ENCODE data around the gene RPS6KA3. TPM values are rescaled to one million over a fixed set of nuclear protein-coding genes. Genes with fewer than 3 reads are reported as not detected.

RPS6KA3 gene
- total RNA-seq, 1 experiment from 2014 or later: 14.6 TPM

DNA sequence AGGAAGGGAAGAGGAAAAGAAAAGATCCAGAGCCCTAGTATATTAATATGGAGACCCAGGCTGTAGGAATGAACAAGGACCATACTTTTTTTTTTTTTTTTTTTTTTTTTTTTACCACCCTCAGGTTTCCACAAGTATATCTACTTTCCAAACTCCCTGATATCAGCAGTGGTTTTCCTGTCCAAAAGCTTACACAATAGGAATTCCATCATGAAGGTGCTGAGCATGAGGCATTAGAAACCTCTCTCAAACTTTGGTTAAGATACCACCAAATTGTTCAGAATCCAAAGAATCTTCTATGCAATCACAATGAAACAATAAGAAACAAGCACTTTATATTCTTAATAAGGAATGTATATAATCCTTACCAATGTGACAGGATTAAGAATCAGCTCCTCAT, 26.5 kb downstream of the RPS6KA3 start (continued):
- TF ChIP-seq ZNF532 (CRISPR knock-in tag; IDR thresholded peaks at IDR 0.05; ENCODE audit: borderline replicate concordance) (no peak), CREB1 (CRISPR knock-in tag; IDR thresholded peaks at IDR 0.05) (no peak)
- TF ChIP-seq, protein P1, sequence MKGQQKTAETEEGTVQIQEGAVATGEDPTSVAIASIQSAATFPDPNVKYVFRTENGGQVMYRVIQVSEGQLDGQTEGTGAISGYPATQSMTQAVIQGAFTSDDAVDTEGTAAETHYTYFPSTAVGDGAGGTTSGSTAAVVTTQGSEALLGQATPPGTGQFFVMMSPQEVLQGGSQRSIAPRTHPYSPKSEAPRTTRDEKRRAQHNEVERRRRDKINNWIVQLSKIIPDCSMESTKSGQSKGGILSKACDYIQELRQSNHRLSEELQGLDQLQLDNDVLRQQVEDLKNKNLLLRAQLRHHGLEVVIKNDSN (CRISPR knock-in tag; IDR thresholded peaks at IDR 0.05): no peak

- Mint-ChIP-seq H3K27me3 (ENCODE audit: low read depth) (no peaks in the 10 kb centered on the region; the same call in 1 of the 2 replicates), H3K4me1 (peaks cover 4% of the 10 kb centered on the region; the same call in 1 of the 2 replicates), H3K27ac (no peak overlapping the region), H3K36me3 (peaks cover 25% of the 10 kb centered on the region), H3K4me3 (no peak overlapping the region), H3K9me3 (peaks cover 12% of the 10 kb centered on the region)
- POLR2A ChIA-PET: no interaction called here
- TF ChIP-seq ELF4 (CRISPR knock-in tag; IDR thresholded peaks at IDR 0.05; ENCODE audit: low read depth) (no peak), GRHL2 (CRISPR knock-in tag; IDR thresholded peaks at IDR 0.05; ENCODE audit: insufficient replicate concordance, severe bottlenecking) (no peak), ATF1 (CRISPR knock-in tag; IDR thresholded peaks at IDR 0.05) (no peak), GTF2I (CRISPR knock-in tag; conservative IDR thresholded peaks at IDR 0.05) (no peak), ATF6 (CRISPR knock-in tag; IDR thresholded peaks at IDR 0.05) (no peak), ZNF232 (CRISPR knock-in tag; IDR thresholded peaks at IDR 0.05) (no peak), CTCF (IDR thresholded peaks at IDR 0.05) (no peak), TP53 (CRISPR knock-in tag; IDR thresholded peaks at IDR 0.05) (no peak), ZNF263 (CRISPR knock-in tag; IDR thresholded peaks at IDR 0.05; ENCODE audit: low read depth) (no peak), KAT7 (CRISPR knock-in tag; IDR thresholded peaks at IDR 0.05; ENCODE audit: borderline replicate concordance) (no peak), OVOL2 (CRISPR knock-in tag; IDR thresholded peaks at IDR 0.05; ENCODE audit: borderline replicate concordance) (no peak), CBFB (CRISPR knock-in tag; IDR thresholded peaks at IDR 0.05; ENCODE audit: low read depth) (no peak), ZNF138 (CRISPR knock-in tag; conservative IDR thresholded peaks at IDR 0.05) (no peak), JUN (CRISPR knock-in tag; IDR thresholded peaks at IDR 0.05) (no peak), NFE2L1 (CRISPR knock-in tag; IDR thresholded peaks at IDR 0.05) (no peak)
- TF ChIP-seq, protein P1 (CRISPR knock-in tag; IDR thresholded peaks at IDR 0.05): no peak
- TF ChIP-seq, protein P2, sequence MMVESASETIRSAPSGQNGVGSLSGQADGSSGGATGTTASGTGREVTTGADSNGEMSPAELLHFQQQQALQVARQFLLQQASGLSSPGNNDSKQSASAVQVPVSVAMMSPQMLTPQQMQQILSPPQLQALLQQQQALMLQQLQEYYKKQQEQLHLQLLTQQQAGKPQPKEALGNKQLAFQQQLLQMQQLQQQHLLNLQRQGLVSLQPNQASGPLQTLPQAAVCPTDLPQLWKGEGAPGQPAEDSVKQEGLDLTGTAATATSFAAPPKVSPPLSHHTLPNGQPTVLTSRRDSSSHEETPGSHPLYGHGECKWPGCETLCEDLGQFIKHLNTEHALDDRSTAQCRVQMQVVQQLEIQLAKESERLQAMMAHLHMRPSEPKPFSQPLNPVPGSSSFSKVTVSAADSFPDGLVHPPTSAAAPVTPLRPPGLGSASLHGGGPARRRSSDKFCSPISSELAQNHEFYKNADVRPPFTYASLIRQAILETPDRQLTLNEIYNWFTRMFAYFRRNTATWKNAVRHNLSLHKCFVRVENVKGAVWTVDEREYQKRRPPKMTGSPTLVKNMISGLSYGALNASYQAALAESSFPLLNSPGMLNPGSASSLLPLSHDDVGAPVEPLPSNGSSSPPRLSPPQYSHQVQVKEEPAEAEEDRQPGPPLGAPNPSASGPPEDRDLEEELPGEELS (CRISPR knock-in tag; IDR thresholded peaks at IDR 0.05): no peak
- TF ChIP-seq, protein P3, sequence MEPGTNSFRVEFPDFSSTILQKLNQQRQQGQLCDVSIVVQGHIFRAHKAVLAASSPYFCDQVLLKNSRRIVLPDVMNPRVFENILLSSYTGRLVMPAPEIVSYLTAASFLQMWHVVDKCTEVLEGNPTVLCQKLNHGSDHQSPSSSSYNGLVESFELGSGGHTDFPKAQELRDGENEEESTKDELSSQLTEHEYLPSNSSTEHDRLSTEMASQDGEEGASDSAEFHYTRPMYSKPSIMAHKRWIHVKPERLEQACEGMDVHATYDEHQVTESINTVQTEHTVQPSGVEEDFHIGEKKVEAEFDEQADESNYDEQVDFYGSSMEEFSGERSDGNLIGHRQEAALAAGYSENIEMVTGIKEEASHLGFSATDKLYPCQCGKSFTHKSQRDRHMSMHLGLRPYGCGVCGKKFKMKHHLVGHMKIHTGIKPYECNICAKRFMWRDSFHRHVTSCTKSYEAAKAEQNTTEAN (CRISPR knock-in tag; IDR thresholded peaks at IDR 0.05): no peak
- TF ChIP-seq, protein P4, sequence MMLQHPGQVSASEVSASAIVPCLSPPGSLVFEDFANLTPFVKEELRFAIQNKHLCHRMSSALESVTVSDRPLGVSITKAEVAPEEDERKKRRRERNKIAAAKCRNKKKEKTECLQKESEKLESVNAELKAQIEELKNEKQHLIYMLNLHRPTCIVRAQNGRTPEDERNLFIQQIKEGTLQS (CRISPR knock-in tag; conservative IDR thresholded peaks at IDR 0.05): no peak
- no peak for DNase-seq (ENCODE audit: low spot score)
- no peak for ATAC-seq
- CTCF ChIA-PET: no interaction called here
Measured at GRCh38 chrX:20237864-20238263, 28.8 kb downstream of the RPS6KA3 start.
